ENCODE results near the gene LRTM2. TPM values are rescaled to one million over a fixed set of nuclear protein-coding genes. Genes with fewer than 3 reads are reported as not detected.

The LRTM2 gene
- polyA plus RNA-seq, 1 donor from 2014 or later: 2.4 TPM

GRCh38 chr12:1847411-1847810, 27.0 kb downstream of the LRTM2 start:
- Histone ChIP-seq H3K27ac (ENCODE audit: low read length) (no peak overlapping the region), H3K4me3 (ENCODE audit: low read length) (no peak overlapping the region), H2AFZ (ENCODE audit: low read depth, low read length) (no peak overlapping the region), H3F3A (ENCODE audit: insufficient read depth, low read length, poor library complexity, severe bottlenecking) (no peaks in the 10 kb centered on the region), H3K79me2 (replicated peaks; ENCODE audit: insufficient read depth, low read length) (no peaks in the 10 kb centered on the region), H3K36me3 (ENCODE audit: insufficient read depth, low read length) (no peaks in the 10 kb centered on the region), H4K20me1 (ENCODE audit: insufficient read depth) (no peaks in the 10 kb centered on the region), H3K9me3 (ENCODE audit: low read length) (no peaks in the 10 kb centered on the region), H3K9me2 (ENCODE audit: insufficient read depth, low read length) (no peaks in the 10 kb centered on the region), H3K27me3 (ENCODE audit: insufficient read depth, low read depth, low read length) (no peaks in the 10 kb centered on the region), H3K4me2 (ENCODE audit: low read length) (no peak overlapping the region), H3K9ac (ENCODE audit: low read length) (no peak overlapping the region)
- TF ChIP-seq POLR2AphosphoS5 (IDR thresholded peaks at IDR 0.05) (no peak), EZH2 (IDR thresholded peaks at IDR 0.05; ENCODE audit: borderline replicate concordance, insufficient read depth, low read length, poor library complexity, severe bottlenecking) (no peak), SMC3 (conservative IDR thresholded peaks at IDR 0.05; ENCODE audit: poor library complexity) (no peak), EP300 (conservative IDR thresholded peaks at IDR 0.05; ENCODE audit: poor library complexity, severe bottlenecking) (no peak), RAD21 (conservative IDR thresholded peaks at IDR 0.05) (no peak)
- TF ChIP-seq, protein P1, sequence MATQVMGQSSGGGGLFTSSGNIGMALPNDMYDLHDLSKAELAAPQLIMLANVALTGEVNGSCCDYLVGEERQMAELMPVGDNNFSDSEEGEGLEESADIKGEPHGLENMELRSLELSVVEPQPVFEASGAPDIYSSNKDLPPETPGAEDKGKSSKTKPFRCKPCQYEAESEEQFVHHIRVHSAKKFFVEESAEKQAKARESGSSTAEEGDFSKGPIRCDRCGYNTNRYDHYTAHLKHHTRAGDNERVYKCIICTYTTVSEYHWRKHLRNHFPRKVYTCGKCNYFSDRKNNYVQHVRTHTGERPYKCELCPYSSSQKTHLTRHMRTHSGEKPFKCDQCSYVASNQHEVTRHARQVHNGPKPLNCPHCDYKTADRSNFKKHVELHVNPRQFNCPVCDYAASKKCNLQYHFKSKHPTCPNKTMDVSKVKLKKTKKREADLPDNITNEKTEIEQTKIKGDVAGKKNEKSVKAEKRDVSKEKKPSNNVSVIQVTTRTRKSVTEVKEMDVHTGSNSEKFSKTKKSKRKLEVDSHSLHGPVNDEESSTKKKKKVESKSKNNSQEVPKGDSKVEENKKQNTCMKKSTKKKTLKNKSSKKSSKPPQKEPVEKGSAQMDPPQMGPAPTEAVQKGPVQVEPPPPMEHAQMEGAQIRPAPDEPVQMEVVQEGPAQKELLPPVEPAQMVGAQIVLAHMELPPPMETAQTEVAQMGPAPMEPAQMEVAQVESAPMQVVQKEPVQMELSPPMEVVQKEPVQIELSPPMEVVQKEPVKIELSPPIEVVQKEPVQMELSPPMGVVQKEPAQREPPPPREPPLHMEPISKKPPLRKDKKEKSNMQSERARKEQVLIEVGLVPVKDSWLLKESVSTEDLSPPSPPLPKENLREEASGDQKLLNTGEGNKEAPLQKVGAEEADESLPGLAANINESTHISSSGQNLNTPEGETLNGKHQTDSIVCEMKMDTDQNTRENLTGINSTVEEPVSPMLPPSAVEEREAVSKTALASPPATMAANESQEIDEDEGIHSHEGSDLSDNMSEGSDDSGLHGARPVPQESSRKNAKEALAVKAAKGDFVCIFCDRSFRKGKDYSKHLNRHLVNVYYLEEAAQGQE (IDR thresholded peaks at IDR 0.05; ENCODE audit: borderline replicate concordance): no peak

DNA sequence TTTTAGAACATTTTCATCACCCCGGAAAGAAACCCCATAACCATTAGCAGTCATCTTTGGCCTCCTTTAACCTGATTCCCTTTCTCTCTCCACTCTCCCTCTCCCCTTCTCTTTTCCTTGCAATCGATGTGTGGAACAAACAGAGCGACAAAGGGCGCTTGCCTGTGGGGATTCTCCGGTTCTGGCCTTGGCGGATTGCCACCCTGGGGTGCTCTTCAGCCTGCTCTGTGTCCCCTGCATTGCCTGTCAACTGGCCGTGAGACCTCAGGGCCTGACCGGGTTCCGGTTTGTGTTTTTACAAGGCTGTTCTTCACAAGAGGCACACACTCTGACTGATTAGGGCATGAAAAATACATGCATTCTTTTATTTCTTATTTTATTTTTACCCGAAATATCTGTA, 27.8 kb downstream of the LRTM2 start:
- TF ChIP-seq, protein P2, sequence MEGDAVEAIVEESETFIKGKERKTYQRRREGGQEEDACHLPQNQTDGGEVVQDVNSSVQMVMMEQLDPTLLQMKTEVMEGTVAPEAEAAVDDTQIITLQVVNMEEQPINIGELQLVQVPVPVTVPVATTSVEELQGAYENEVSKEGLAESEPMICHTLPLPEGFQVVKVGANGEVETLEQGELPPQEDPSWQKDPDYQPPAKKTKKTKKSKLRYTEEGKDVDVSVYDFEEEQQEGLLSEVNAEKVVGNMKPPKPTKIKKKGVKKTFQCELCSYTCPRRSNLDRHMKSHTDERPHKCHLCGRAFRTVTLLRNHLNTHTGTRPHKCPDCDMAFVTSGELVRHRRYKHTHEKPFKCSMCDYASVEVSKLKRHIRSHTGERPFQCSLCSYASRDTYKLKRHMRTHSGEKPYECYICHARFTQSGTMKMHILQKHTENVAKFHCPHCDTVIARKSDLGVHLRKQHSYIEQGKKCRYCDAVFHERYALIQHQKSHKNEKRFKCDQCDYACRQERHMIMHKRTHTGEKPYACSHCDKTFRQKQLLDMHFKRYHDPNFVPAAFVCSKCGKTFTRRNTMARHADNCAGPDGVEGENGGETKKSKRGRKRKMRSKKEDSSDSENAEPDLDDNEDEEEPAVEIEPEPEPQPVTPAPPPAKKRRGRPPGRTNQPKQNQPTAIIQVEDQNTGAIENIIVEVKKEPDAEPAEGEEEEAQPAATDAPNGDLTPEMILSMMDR (IDR thresholded peaks at IDR 0.05; ENCODE audit: poor library complexity, severe bottlenecking): no peak
- TF ChIP-seq MXI1 (conservative IDR thresholded peaks at IDR 0.05; ENCODE audit: poor library complexity, severe bottlenecking): no peak
- no peak for TF ChIP-seq EZH2 (IDR thresholded peaks at IDR 0.05; ENCODE audit: borderline replicate concordance, insufficient read depth, low read length, poor library complexity, severe bottlenecking)
- TF ChIP-seq EP300 (conservative IDR thresholded peaks at IDR 0.05; ENCODE audit: poor library complexity, severe bottlenecking): no peak
- TF ChIP-seq POLR2AphosphoS5 (IDR thresholded peaks at IDR 0.05): no peak
- TF ChIP-seq RAD21 (conservative IDR thresholded peaks at IDR 0.05): no peak
- no peak for TF ChIP-seq SMC3 (conservative IDR thresholded peaks at IDR 0.05; ENCODE audit: poor library complexity)
- Histone ChIP-seq H3K4me3 (ENCODE audit: low read length) (no peak overlapping the region), H3K9ac (ENCODE audit: low read length) (no peak overlapping the region), H3F3A (ENCODE audit: insufficient read depth, low read length, poor library complexity, severe bottlenecking) (no peaks in the 10 kb centered on the region), H2AFZ (ENCODE audit: low read depth, low read length) (no peak overlapping the region), H3K36me3 (ENCODE audit: insufficient read depth, low read length) (no peaks in the 10 kb centered on the region), H3K79me2 (replicated peaks; ENCODE audit: insufficient read depth, low read length) (no peaks in the 10 kb centered on the region), H3K4me2 (ENCODE audit: low read length) (no peak overlapping the region), H3K27ac (ENCODE audit: low read length) (no peak overlapping the region), H3K27me3 (ENCODE audit: insufficient read depth, low read depth, low read length) (no peaks in the 10 kb centered on the region), H3K9me3 (ENCODE audit: low read length) (no peaks in the 10 kb centered on the region), H3K9me2 (ENCODE audit: insufficient read depth, low read length) (no peaks in the 10 kb centered on the region), H4K20me1 (ENCODE audit: insufficient read depth) (no peaks in the 10 kb centered on the region)

DNA sequence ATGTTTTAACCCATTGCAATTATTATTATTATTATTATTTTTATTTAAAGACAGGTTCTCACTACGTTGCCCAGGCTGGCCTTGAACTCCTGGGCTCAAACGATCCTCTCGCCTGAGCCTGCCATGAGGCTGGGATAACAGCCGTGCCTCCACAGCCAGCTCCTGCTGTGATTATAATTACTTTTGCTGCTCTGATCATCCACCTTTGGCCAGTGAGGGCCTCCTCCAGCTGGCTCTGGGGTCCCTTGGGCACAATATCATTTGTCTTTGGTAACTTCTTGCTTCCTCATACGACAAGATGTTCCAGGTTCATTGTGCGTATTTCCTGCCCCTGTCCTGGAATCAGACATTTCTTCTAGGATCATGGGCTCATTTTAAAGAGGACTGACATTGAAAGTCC, 28.4 kb downstream of the LRTM2 start:
- TF ChIP-seq SMC3 (conservative IDR thresholded peaks at IDR 0.05; ENCODE audit: poor library complexity) (no peak), EZH2 (IDR thresholded peaks at IDR 0.05; ENCODE audit: borderline replicate concordance, insufficient read depth, low read length, poor library complexity, severe bottlenecking) (no peak), TAF1 (IDR thresholded peaks at IDR 0.05; ENCODE audit: low read depth) (no peak), POLR2AphosphoS5 (IDR thresholded peaks at IDR 0.05) (no peak), MXI1 (conservative IDR thresholded peaks at IDR 0.05; ENCODE audit: poor library complexity, severe bottlenecking) (no peak), RAD21 (conservative IDR thresholded peaks at IDR 0.05) (no peak), EP300 (conservative IDR thresholded peaks at IDR 0.05; ENCODE audit: poor library complexity, severe bottlenecking) (no peak)
- TF ChIP-seq, protein P1 (IDR thresholded peaks at IDR 0.05; ENCODE audit: borderline replicate concordance): no peak
- TF ChIP-seq, protein P2 (IDR thresholded peaks at IDR 0.05; ENCODE audit: poor library complexity, severe bottlenecking): no peak
- Histone ChIP-seq H3F3A (ENCODE audit: insufficient read depth, low read length, poor library complexity, severe bottlenecking) (no peaks in the 10 kb centered on the region), H2AFZ (ENCODE audit: low read depth, low read length) (no peak overlapping the region), H4K20me1 (ENCODE audit: insufficient read depth) (no peaks in the 10 kb centered on the region), H3K9ac (ENCODE audit: low read length) (no peak overlapping the region), H3K27ac (ENCODE audit: low read length) (no peak overlapping the region), H3K36me3 (ENCODE audit: insufficient read depth, low read length) (no peaks in the 10 kb centered on the region), H3K4me2 (ENCODE audit: low read length) (no peak overlapping the region), H3K4me3 (ENCODE audit: low read length) (no peak overlapping the region), H3K79me2 (replicated peaks; ENCODE audit: insufficient read depth, low read length) (no peaks in the 10 kb centered on the region), H3K9me2 (ENCODE audit: insufficient read depth, low read length) (no peaks in the 10 kb centered on the region), H3K9me3 (ENCODE audit: low read length) (no peaks in the 10 kb centered on the region), H3K27me3 (ENCODE audit: insufficient read depth, low read depth, low read length) (no peaks in the 10 kb centered on the region)
